SW480 (cell line): Measurements from ENCODE around the gene RPS21.

Source experiments
- DNase-seq: peaks from one replicate; pipeline ENCODE4 v3.0.0-alpha.2; 2016; ENCODE audit warnings: low spot score

The RPS21 gene

GRCh38 chr20:62378215-62378614, 8.7 kb upstream of the RPS21 start:
- DNase-seq, result no peak

DNA sequence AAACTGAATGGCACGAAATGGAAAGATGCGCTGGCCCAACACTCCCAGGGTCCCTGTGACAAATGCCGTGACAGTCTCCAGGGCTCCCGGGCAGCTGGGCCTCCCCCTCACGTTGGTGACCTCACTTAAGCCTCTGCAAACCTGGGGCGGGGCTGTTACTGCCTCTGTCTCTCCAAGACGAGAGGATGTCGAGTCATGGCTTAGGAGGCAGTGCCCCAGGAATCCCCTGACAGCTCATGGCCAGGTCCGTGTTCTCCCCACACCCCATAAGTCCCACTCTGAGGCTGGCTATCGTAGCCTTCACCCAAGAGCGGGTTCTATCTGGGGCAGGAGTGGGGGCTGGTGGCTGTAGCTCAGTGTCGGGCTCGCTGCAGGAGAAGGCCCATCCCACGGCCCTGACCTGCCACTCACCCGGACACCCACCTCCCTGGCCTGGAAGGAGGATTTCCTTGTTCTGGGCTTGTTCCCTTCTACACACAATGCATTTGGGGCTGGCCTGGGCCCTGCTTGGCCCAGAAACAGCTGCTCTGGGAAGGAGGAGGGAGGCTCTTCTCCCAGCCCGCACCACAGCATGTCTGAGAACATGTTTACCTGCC, 5.6 kb upstream of the RPS21 start:
- no peak for DNase-seq

- no peak for DNase-seq
Observed at GRCh38 chr20:62381842-62382241, 5.1 kb upstream of the RPS21 start.

DNA sequence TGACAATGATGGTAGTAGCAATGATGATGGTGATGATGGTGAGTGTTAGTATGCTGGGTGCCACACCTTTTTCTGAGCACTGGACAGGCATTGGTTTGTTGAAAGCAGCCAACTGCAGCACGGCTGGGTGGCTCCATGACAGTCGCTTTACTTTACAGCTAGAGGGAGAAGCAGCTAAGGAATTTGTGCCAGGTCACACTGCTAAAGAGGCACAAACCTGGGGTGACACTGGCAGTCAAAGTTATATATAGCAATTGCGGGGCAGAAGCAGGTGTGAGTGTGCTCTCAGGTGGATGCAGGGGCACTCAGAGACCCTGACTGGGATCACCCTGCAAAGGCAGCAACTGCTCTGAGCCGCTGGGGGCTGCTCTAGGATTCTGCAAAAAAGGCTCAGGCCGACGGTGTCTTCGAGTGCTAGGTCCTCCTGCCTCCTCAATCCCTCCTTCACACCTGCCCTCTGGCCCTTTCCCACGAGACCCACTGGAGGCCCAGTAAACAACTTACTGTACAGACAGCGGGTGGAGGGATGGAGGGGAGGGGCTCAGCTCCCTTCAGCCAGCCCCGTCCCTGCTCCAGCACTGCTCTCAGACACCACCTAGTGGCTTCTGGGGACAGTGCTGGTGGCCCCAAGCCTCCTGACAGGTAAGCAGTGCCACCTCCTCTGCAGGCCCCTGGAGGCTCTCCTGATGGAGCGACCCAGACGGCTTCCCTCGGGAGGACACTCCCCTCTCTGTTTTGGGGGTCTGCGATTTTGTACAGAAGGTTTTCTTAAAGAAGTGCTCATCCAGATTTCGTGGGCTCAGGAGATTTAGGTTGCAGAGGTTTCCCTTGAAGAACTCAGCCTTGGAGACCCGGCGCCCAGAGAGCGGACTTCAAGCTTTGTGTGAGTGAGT, 4.4 kb upstream of the RPS21 start:
- DNase-seq, result peak; percentile 84

GRCh38 chr20:62387219-62387913, 463 bp downstream of the RPS21 start:
- no peak for DNase-seq

DNA sequence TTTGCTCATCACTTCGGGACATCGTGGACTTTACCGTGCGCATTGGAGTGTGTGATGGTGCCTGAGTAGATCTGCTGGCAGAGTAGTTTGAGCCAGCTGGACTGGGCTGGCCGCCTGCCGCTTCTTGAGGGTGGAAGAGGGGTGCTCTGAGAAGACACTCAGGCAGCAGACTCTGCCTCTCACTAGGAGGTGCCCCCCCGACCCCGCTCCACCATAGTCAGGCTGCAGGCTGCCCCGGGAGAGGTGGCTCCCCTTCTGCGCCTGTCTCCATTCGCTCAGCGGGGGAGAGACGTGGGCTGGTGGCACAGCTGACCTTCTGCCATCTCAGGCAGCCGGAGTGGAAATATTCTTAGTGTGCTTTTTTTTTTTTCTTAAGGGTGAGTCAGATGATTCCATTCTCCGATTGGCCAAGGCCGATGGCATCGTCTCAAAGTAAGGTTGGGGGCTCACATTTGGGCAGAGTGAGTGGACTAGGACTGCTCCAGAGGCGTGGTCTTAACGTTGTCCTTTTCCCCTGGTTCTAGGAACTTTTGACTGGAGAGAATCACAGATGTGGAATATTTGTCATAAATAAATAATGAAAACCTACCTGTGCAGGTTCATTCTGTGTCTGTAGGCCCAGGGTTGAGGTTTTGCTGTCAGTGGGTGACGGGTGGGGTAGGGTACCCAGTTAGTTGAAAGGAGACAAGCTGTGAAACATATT, 1.2 kb downstream of the RPS21 start:
- DNase-seq, result no peak

- no peak for DNase-seq
Observed at GRCh38 chr20:62388839-62389600, 2.1 kb downstream of the RPS21 start.

DNA sequence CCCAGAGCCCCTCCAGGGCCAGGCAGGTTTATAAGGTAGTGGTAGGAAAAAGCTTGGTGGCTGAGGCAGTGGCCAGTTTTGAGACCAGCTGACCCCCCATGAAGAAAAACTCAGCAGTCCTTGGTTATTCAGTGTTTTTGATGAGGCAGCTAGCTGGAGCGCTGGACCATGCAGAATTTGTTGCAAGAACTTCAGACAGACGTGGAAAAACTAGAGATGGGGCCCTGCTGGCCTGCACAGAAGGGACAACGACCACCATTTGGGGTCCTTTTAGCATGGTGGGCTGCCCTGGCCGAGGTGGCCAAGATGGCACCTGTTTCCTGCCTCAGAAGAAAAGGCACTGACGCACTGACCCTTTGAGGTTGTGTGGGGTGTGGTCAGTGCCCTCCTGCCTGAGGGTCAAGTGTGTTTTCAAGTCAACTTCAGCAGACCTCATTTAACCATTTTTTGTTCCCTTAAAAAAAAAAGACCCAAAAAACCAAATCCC, 2.7 kb downstream of the RPS21 start:
- DNase-seq, result no peak

DNA sequence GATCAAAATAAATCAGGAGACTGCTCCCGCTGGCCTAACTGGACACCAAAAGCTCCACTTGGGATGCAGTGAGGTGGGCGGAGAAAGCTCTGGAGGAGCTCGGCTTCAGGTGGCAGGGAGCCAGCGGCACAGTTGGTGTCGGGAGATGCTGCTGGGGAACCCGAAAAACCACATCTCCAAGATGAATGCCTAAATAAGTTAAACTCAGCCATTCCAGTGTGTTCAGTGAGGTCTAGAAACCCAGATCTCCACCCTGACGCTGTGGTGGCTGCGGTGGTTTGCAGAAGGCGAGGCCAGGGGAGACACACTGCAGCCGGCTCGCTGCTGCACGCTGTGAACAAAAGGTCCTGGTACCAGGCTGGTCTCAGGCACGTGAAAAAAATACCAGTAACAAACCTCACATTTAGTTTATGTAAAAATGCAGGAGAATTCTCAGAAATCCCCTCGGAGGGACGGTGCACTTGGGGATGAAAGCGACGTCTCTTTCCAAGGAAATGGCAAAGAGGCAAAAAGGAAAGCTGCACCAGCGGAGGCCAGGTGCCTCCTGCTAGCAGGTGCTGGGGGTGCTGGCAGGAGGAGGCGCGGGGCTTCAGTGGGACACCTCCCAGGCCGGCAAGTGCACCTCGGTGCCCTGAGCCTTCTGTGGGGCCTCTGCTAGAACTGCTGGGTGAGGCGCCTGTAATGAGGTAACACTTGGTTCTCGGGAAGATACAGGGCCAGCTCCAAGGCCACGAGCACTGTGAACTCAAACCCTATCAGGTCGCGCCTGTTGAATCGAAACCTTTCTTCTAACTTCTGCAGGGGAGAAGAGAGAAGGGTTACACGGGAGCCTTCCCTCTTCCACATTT, 3.6 kb downstream of the RPS21 start:
- no peak for DNase-seq

GRCh38 chr20:62391165-62392076, 4.5 kb downstream of the RPS21 start:
- no peak for DNase-seq

GRCh38 chr20:62392077-62392418, 5.1 kb downstream of the RPS21 start:
- no peak for DNase-seq

- DNase-seq, result no peak
Observed at GRCh38 chr20:62392621-62393334, 5.9 kb downstream of the RPS21 start.

GRCh38 chr20:62393335-62393665, 6.4 kb downstream of the RPS21 start:
- no peak for DNase-seq

DNA sequence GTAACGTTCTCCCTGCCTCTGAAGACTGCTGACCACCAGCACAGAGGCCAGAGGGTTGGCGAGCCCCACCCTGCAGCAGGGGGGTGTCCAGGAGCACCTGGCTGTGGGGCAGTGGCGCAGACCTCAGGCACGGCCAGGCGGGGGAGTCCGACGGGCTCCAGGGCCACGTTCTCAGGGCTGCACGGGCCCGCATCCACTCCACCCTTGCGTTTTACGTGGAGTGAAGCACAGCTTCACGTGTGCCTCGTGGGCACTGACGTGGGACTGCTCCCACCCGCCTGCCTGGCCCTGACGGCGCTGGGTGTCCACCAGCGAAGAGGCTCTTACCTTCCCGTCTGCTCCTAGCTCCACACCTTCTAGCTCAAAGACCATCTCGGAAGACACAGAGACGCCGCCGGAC, 6.9 kb downstream of the RPS21 start:
- no peak for DNase-seq

- no peak for DNase-seq
Observed at GRCh38 chr20:62394248-62395245, 7.6 kb downstream of the RPS21 start.

DNA sequence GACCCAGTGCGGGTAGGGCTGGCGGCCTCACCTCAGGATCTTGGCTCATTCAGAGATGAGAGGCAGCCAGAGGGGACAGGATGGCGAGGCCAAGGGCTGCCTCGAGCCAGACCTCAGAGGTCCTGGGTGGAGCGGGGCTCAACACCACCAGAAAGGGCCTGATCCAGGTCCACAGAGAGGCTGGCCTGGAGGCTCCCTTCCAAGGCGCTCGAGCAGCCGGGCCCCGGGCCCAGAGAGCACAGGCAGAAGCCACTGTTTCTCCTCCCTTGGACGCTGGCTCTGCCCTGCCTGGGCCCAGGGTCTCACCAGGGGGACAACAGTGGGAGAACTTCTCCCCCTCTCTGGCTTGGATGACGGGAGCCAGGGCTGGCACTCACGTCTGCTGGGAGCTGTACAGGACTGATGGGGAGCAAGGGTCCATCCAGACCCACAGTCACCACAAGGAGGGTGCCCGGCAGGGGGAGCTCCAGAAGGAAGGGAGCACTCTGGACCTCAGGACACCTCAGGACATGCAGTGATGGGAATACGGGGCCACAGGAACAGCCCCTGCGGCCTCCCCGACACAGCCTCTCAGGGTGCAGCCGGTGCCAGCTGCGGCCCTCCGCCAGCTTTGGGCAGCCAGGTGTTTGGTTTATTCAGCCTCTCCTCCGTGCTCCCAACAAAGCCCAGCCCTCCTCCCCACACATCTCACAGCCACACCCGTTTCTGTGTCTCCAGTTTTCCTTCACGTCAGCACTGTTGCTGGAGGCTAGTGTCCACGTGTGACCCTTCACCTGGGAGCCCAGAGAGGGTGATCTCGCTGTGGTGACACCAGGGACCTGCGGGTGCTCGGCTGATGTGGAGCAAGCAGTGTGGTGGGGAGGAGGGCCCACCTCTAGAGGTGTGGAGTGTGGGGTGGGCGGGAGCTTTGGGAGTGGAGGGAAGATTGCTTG, 8.7 kb downstream of the RPS21 start:
- DNase-seq, result no peak
